Breast epithelium (tissue), 4 donors: Measurements from ENCODE around the gene ARHGEF19. TPM values are rescaled to one million over a fixed set of nuclear protein-coding genes. Genes with fewer than 3 reads are reported as not detected.
A peak's percentile ranks its signal among the peaks of the same experiment; 100 is the strongest.

Experiments used
- DNase-seq, 2 donors: peaks; one replicate each; pipeline ENCODE4 v3.0.0-alpha.2; 2019; ENCODE audit warnings: low spot score in 2 of 2
- H3K27ac ChIP-seq, 2 donors: fragments of 200-600 bp; sonication (generic) in 1 of 2; one replicate each; pipeline ENCODE4 v1.5.1; 2016 to 2019; ENCODE audit warnings: mild to moderate bottlenecking in 1 of 2
- H3K27me3 ChIP-seq, 2 donors: fragments of 200-600 bp; sonication (generic) in 1 of 2; one replicate each; pipeline versions ENCODE4 v1.5.1 to v1.6.0; 2017 to 2019; ENCODE audit warnings: control low read depth in 1 of 2, mild to moderate bottlenecking in 1 of 2
- H3K36me3 ChIP-seq: fragments of 200-600 bp; one replicate; pipeline ENCODE4 v1.5.1; 2019
- H3K4me1 ChIP-seq, 2 donors: fragments of 200-600 bp; sonication (generic); one replicate each; pipeline ENCODE4 v1.5.1; 2016 to 2019; ENCODE audit warnings: control low read depth in 1 of 2
- H3K4me3 ChIP-seq, 3 donors: fragments of 200-600 bp; sonication (generic); 1 replicate in 2 of 3; 2 replicates in 1 of 3; pipeline ENCODE4 v1.5.1; 2016 to 2019; ENCODE audit warnings: mild to moderate bottlenecking in 3 of 3, moderate library complexity in 2 of 3
- H3K9me3 ChIP-seq, 2 donors: fragments of 200-600 bp; sonication (generic) in 1 of 2; one replicate each; pipeline ENCODE4 v1.5.1; 2016 to 2019; ENCODE audit warnings: control low read depth in 1 of 2
- POLR2A ChIP-seq: fragments of 450-650 bp; IDR thresholded peaks from one replicate; pipeline ENCODE4 v1.6.1; 2016; ENCODE audit warnings: antibody characterized with exemption, mild to moderate bottlenecking, moderate library complexity
- POLR2AphosphoS5 ChIP-seq, 3 donors: sonication (generic); formaldehyde crosslinking; IDR thresholded peaks; one replicate each; pipeline ENCODE4 v1.6.1; 2017; ENCODE audit warnings: antibody characterized with exemption in 3 of 3
- intact Hi-C: fragments of 100-400 bp; cut with DNase I; formaldehyde crosslinking; loops from one replicate; pipeline ENCODE4 v1.15.1; 2023; ENCODE audit warnings: low total_unique reads
- total RNA-seq, 3 donors: library from RNA; depleted of rRNA; stranded (reverse); fragments of >200 nt; gene quantifications; one replicate each; pipeline ENCODE4 v1.1.0, GENCODE V29; 2016
- TF ChIP-seq, protein P1 (sequence below), 3 donors: fragments of 450-650 bp; IDR thresholded peaks; one replicate each; pipeline ENCODE4 v1.5.1; 2016 to 2017; ENCODE audit warnings: antibody characterized with exemption in 3 of 3, mild to moderate bottlenecking in 3 of 3, moderate library complexity in 3 of 3

ARHGEF19 gene
- total RNA-seq, 3 donors from 2014 or later: 7.5 to 18.0 (median 12.9) TPM

GRCh38 chr1:16213013-16213412 lies 561 bp upstream of the ARHGEF19 start:
- Histone ChIP-seq H3K36me3 (no peaks in the 10 kb centered on the region), H3K27me3 (no peaks in the 10 kb centered on the region), H3K9me3 (no peaks in the 10 kb centered on the region), H3K4me3 (no peak overlapping the region), H3K4me1 (peaks cover 0 to 17% of the 10 kb centered on the region in 2 donors), H3K27ac (peak overlapping the region; percentile 59 to 68)
- no peak for DNase-seq
- intact Hi-C loops: no loop called here
- no peak for TF ChIP-seq POLR2A
- TF ChIP-seq, protein P1, sequence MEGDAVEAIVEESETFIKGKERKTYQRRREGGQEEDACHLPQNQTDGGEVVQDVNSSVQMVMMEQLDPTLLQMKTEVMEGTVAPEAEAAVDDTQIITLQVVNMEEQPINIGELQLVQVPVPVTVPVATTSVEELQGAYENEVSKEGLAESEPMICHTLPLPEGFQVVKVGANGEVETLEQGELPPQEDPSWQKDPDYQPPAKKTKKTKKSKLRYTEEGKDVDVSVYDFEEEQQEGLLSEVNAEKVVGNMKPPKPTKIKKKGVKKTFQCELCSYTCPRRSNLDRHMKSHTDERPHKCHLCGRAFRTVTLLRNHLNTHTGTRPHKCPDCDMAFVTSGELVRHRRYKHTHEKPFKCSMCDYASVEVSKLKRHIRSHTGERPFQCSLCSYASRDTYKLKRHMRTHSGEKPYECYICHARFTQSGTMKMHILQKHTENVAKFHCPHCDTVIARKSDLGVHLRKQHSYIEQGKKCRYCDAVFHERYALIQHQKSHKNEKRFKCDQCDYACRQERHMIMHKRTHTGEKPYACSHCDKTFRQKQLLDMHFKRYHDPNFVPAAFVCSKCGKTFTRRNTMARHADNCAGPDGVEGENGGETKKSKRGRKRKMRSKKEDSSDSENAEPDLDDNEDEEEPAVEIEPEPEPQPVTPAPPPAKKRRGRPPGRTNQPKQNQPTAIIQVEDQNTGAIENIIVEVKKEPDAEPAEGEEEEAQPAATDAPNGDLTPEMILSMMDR (IDR thresholded peaks at IDR 0.05): no peak
- no peak for TF ChIP-seq POLR2AphosphoS5 (IDR thresholded peaks at IDR 0.05)

DNA sequence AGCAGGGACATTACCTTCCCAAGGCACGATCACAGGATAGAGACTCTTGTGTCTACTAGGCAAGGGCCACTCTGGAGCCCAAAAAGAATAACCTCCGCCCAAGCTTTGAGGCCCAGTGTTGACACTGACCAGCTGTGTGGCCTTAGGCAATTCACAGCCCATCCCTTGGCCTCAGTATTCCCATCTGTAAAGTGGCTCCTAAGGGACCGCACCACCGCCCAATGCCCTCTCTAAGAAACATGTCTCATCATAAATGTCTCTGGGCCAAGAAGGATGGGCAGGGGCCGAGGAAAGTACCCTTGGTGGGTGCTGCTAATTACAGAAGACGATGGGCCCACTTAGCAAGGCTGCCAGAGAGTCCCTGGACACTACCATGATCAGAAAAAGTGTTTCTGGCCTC lies 628 bp downstream of the ARHGEF19 start:
- Histone ChIP-seq H3K4me3 (peak overlapping the region in 2 of 3 donors; percentile 37 to 56), H3K36me3 (no peaks in the 10 kb centered on the region), H3K27ac (peak overlapping the region; percentile 59 to 68), H3K4me1 (peaks cover 0 to 17% of the 10 kb centered on the region in 2 donors), H3K27me3 (no peaks in the 10 kb centered on the region), H3K9me3 (no peaks in the 10 kb centered on the region)
- no peak for DNase-seq
- no peak for TF ChIP-seq POLR2A
- TF ChIP-seq, protein P1 (IDR thresholded peaks at IDR 0.05): no peak
- TF ChIP-seq POLR2AphosphoS5 (IDR thresholded peaks at IDR 0.05): no peak
- intact Hi-C loops: no loop called here

- no peak for DNase-seq
- Histone ChIP-seq H3K4me3 (no peak overlapping the region), H3K27me3 (no peaks in the 10 kb centered on the region), H3K27ac (no peak overlapping the region), H3K9me3 (no peaks in the 10 kb centered on the region), H3K36me3 (no peaks in the 10 kb centered on the region), H3K4me1 (peaks cover 0 to 17% of the 10 kb centered on the region in 2 donors)
- TF ChIP-seq POLR2AphosphoS5 (IDR thresholded peaks at IDR 0.05) (no peak), POLR2A (no peak)
- TF ChIP-seq, protein P1 (IDR thresholded peaks at IDR 0.05): no peak
- intact Hi-C loops: no loop called here
Measured at GRCh38 chr1:16210581-16210980, 1.9 kb downstream of the ARHGEF19 start.

DNA sequence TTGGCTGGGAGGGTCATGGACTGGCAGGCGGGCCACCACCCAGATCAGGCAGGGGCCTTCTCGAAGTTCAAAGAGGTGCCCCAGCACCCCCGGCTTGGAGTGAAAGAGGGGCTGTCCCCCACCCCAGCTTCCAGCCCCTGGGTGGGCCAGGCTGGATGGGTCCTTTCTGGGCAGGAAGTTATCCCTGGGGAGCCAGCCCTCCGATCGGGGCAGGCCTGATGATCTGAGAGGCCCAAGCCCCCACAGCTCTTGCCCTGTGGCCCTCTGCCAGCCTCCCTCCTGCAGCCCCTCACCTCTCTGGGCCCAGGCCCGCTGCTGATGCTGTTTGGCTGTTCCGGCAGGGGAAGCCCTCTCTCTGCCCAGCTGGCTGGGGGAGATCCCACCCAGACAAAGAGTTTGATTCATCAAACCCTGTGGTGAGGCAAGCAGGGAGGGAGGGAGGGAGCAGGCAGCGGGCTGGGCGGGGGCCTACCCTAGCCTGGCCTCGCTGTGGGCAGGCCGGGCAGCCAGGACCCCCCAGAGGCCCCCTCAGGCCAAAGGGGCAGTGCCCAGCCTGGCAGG lies 2.5 kb downstream of the ARHGEF19 start:
- intact Hi-C loops: loop anchor here (5.0 to 10.0 kb wide), 2 partner anchors 675 to 1278 kb away; no protein-coding TSS in a partner anchor
- TF ChIP-seq POLR2AphosphoS5 (IDR thresholded peaks at IDR 0.05) (no peak), POLR2A (no peak)
- TF ChIP-seq, protein P1 (IDR thresholded peaks at IDR 0.05): no peak
- Histone ChIP-seq H3K36me3 (no peaks in the 10 kb centered on the region), H3K9me3 (no peaks in the 10 kb centered on the region), H3K27me3 (no peaks in the 10 kb centered on the region), H3K4me1 (peaks cover 0 to 17% of the 10 kb centered on the region in 2 donors), H3K27ac (peak overlapping the region in 1 of 2 donors; percentile 52), H3K4me3 (peak overlapping the region in 1 of 3 donors; percentile 20)
- no peak for DNase-seq

DNA sequence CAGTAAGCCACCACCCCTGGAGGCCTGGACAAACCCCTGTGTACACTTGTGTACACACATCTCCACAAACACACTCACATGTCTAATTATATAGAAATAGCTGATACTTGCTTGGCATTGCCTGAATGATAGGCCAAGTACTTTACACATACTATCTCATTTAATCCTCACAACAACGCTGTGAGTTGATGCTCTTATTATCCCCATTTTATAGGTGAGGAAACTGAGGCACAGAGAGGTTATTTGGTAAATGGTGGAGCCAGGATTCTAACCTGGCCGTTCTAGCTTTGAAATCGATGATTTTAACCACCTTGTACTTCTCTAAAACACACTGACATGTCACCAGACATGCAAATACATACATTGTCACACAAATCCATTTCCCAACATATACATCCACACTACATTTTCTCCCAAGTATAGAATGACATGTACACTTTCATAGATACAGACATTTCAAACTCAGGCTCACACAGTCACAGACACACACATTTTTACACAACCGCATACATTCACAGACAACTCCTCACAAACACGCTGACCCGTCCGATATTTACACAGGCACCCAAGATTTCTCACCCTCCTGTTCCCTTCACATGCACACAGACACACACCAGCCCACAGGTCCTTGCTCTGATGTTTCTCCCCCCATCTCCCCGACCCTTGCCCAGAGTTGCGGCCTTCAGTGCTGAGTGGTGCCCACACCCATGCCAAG lies 3.2 kb downstream of the ARHGEF19 start:
- TF ChIP-seq, protein P1 (IDR thresholded peaks at IDR 0.05): no peak
- no peak for TF ChIP-seq POLR2A

More for the DNA sequence above, 3.2 kb downstream of the ARHGEF19 start:
- DNase-seq: no peak
- Histone ChIP-seq H3K27me3 (no peaks in the 10 kb centered on the region), H3K4me3 (peak overlapping the region in 1 of 3 donors; percentile 20), H3K27ac (no peak overlapping the region), H3K4me1 (peaks cover 0 to 17% of the 10 kb centered on the region in 2 donors), H3K9me3 (no peaks in the 10 kb centered on the region), H3K36me3 (no peaks in the 10 kb centered on the region)
- intact Hi-C loops: loop anchor here (5.0 to 10.0 kb wide), 2 partner anchors 674 to 1277 kb away; no protein-coding TSS in a partner anchor
